ENCODE data around the gene MLN.
"Not testable (repeated sequence)": the region's sequence is repeated elsewhere in the genome, so short reads cannot be mapped to it uniquely, and the experiment has no call there.

Gene MLN

DNA sequence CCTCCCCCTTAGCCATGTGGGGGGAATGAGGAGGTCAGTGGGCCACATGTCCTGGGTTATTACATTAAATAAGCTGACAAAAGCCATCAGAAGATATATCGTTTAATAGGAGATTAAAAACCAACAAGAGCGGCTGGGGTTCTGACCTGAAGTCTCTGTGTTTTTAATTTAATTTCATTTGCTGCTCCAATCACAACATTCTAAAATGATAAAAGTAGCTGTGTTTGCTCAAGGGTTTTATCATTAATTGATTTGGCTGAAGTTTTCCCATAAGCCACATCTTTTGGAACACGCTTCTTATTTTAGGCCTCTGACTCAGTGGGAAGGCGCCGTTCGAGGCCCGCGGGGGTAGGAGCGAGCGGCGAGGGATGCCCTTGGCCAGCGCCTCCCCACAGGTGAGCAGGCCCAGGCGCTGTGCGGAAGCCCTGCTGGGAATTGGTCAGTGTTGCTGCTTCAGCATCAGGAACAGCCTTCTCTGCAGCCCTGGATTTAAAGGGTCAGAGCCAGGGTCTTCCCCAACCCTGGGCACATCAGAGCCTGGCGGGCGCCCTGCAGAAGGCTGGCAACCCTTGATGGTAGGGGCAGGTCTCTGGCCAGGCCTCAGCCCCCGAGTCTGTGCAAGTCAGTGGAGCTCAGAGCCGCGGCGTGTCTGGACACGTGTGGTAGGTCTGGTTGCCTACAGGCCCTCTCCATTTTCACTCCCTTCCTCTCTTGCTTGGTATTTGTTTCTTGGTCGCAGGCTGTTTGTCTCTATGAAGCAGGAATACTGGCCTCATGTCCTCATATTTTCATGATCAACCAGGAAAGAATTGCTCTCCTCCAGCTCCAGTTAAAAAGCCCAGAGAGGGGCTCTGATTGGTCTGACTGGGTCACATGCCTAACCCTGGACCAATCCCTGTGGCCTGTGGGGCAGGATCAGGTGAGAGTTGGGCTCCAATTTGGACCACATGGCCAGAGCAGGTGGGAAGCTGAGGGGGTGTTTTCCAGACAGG, 30.9 kb upstream of the MLN start:
- DNase-seq (ENCODE audit: low spot score), result no peak

GRCh38 chr6:33833599-33833998, 29.8 kb upstream of the MLN start:
- DNase-seq (ENCODE audit: low spot score), result no peak

DNA sequence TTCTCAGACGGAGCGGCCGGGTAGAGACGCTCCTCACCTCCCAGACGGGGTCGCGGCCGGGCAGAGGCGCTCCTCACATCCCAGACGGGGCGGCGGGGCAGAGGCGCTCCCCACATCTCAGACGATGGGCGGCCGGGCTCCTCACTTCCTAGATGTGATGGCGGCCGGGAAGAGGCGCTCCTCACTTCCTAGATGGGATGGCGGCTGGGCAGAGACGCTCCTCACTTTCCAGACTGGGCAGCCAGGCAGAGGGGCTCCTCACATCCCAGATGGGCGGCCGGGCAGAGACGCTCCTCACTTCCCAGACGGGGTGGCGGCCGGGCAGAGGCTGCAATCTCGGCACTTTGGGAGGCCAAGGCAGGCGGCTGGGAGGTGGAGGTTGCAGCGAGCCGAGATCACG, 29.0 kb upstream of the MLN start:
- DNase-seq (ENCODE audit: low spot score), result not testable (repeated sequence)

- not testable (repeated sequence) for DNase-seq (ENCODE audit: low spot score)
Observed at GRCh38 chr6:33831725-33832124, 27.9 kb upstream of the MLN start.

DNA sequence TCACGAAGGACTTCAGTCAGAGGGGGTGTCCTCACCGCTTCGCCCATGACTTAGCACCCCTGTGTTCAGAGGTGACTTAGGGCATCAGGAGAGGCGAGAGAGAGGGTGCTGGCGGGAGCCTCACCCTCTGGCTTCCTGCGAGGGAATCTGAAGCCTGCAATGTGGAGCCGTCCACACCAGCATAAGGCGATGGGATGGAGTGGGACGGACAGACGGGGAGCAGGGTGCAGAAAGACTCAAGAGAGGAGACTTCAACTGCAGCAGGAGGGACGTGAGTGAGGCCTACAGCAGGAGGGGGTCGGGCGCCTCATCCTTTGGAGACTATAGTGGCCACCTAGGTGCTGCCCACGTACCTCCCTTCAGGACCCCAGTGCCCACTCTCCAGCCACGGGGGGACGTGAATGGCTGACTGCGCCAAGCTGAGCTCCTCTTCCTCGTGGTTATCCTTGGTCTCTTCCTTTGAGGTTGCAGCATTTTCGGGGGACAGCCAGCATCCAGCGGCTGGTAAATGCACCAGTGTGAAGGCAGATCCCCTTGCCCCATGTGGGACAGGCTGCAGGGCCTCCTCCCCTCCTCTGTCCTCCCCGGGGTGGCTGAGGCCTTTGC, 26.9 kb upstream of the MLN start:
- DNase-seq (ENCODE audit: low spot score), result no peak

- no peak for DNase-seq (ENCODE audit: low spot score)
Observed at GRCh38 chr6:33828764-33829731, 25.2 kb upstream of the MLN start.

GRCh38 chr6:33828452-33828763, 24.6 kb upstream of the MLN start:
- DNase-seq (ENCODE audit: low spot score), result no peak

- peak; percentile 21 for DNase-seq (ENCODE audit: low spot score)
Observed at GRCh38 chr6:33827546-33828451, 24.0 kb upstream of the MLN start.

GRCh38 chr6:33826537-33826936, 22.7 kb upstream of the MLN start:
- DNase-seq (ENCODE audit: low spot score), result no peak

- DNase-seq (ENCODE audit: low spot score), result no peak
Observed at GRCh38 chr6:33824461-33825154, 20.8 kb upstream of the MLN start.

DNA sequence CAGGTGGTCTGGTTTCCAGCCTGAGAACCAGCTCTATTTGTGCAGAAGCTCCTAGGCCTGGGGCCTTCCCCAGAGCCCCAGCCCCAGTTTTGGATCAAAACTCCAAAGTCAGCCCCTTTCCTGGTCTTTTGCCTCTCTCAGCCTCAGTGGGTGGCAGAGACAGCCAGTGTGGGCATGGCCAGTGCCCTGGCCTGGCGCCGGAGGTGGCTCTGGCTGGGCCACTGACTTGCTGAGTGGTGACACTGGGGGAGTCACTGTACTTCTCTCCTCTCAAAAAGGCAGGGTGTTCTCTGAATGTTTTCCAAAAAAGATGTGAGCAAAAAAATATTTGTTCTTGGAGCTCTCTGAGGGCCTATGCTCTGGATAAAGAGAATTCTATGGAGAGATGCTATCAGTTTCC, 20.0 kb upstream of the MLN start:
- no peak for DNase-seq (ENCODE audit: low spot score)

DNA sequence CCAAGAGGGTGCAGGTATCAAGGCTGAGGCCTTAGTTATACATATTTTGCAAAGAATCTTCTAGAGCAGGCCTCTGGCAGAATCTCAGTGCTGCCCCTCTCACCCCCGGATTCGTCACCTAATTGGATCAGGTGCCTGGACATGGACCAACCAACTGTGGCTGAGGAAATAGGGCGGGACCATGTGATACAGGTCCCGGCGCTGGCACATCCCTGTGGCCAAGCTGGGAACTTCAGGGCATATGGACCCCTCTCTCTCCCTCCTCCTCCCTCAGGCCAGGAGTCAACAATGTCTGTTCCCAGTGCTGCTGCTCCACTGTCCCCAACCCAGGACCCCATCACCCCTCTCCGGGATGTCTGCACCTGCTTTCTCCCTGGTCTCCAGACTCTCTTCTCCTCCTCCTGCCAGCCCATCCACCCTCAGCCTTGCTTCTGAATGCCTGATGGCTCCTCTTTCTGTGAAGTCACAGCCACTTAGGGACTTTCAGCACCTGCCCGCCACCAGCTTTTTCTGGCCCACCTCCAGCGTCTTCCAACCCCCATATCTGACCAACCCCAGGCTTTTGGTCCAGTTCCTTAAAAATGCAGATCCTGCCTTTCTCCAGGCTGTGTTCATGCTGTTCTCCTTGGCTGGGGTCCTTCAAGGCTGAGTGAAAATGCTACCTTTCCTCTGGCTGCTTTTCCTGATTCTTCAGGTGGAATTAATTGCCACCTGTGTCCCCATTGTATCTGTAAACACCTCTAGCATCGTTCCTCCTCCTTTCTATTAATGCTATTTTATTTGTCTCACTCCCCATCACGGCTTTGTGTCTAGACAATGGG, 19.0 kb upstream of the MLN start:
- no peak for DNase-seq (ENCODE audit: low spot score)

DNA sequence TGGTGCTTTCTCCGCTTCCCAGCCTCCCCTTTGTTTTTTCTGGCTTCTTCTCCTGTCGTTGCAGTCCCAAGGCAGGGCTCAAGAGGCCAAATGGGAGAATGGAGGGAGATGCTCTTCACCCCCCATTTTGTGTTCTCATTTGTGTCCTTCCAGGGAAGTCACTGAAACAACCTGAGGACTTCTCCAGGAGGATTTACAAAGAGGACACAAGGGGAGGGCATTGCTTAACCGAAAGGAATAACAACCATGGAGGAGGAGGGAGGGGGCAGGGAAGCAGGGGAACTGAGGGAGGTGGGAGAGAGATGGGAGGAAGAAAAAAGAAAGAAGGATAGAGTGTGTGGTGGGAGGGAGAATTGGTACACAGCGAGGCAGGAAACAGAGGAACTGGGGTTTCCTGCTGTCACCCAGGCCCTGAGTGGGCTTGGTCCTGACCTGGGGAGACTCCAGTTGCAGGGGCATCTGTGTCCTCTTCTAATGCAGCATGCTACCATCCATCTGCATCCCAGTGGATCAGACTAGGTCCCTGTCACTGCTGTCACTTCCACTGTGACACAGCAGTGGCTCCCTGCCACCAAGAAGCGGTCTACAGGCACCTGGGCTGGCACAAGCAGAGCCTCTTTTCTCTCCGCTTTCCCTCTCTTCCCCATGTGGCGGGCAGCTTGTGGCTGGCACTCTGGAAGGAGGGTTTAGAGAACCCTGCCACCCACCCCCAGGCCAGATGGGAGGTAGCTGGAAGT, 17.1 kb upstream of the MLN start:
- no peak for DNase-seq (ENCODE audit: low spot score)

DNA sequence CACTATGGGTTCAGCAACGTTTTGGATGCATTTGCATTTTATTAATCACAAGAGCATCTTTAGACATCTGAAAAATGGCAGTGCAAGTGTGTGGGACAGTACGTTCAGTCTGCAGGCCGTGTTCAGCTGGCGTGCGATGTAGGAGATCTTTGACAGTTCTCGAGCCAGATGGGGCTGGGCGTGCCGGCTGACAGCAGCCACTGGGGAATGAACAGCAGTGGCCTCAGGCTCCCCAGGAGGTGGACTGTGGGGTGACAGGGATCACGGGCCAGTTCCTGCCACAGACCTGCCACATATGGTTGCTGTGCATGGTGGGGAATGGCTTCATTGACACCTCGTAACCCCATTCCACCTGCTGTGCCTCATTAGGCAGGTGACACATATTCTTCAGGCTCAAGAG, 16.4 kb upstream of the MLN start:
- no peak for DNase-seq (ENCODE audit: low spot score)

GRCh38 chr6:33819021-33819420, 15.2 kb upstream of the MLN start:
- no peak for DNase-seq (ENCODE audit: low spot score)

- no peak for DNase-seq (ENCODE audit: low spot score)
Observed at GRCh38 chr6:33818293-33818692, 14.5 kb upstream of the MLN start.

DNA sequence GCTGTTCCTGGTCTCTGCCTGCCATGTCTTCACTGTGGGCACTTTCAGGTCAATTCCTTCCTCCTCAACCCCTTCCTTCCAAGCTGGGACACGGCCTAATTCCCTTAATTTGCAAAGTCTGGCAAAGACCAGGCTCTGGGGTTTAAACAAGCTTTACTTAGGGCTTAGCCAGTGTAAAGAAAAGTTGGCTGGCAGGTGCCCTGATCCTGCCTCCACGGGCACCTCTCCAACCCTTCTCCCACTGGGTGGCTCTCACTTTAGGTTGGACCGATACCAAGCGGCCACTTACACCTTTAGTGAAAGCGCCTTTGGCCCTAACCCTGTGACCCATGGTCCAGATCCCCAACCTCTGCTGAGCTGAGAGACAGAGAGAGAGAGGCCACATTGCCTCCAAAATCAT, 13.7 kb upstream of the MLN start:
- DNase-seq (ENCODE audit: low spot score), result no peak

GRCh38 chr6:33816911-33817310, 13.1 kb upstream of the MLN start:
- no peak for DNase-seq (ENCODE audit: low spot score)

DNA sequence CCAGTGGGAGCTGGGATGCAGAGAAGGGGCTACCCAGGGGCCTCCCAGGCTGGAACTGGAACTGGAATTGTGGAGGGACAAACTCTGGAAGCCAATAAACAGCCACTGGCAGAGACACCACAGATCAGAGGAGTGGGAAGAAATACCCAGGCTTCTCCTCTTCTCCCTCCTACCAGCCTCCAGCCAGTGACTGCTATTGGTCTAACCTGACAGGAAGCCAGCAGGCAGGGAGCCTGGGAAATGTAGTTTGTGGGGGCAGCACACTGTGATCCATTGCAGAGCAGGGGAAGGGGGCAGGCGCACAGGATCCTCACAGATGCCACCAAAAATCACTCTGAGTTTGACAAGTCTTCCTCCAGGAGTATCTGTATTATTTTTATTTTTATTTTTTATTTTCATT, 12.1 kb upstream of the MLN start:
- peak; percentile 57 for DNase-seq (ENCODE audit: low spot score)
